ENCODE results near the gene TANK.

TANK gene

DNA sequence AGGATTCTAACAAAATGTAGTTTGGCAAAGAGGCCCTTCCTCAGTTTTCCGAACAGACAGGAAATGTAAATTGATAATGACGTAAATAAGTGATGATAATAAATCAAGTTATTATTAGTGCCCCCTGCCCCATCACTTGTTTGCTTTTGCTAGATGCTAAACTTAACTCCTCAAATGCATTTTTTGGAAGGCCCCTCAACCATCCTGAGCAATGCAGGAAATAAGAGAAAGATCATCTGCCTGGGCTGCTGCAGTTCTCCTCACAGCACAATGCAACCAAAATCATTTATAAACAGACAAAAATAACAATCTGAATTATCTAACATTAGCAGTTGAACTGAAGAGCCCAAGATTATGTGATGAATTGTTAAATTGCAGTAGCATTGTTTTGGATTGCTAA is 85.4 kb downstream of the TANK start:
- no peak overlapping the region for H3K4me3 ChIP-seq (ENCODE audit: low read depth, low read length)
- H3K27me3 ChIP-seq, result no peaks in the 10 kb centered on the region
- H3K4me1 ChIP-seq, result no peaks in the 10 kb centered on the region

GRCh38 chr2:161246281-161246680 is 86.1 kb downstream of the TANK start:
- no peaks in the 10 kb centered on the region for H3K27me3 ChIP-seq
- no peak for DNase-seq
- no peak overlapping the region for H3K4me3 ChIP-seq (ENCODE audit: low read depth, low read length)
- no peaks in the 10 kb centered on the region for H3K36me3 ChIP-seq
- TF ChIP-seq CTCF (IDR thresholded peaks at IDR 0.05; ENCODE audit: low read depth, low read length), result no peak
- no peaks in the 10 kb centered on the region for H3K9me3 ChIP-seq
- no peaks in the 10 kb centered on the region for H3K4me1 ChIP-seq

More for the DNA sequence above, 85.4 kb downstream of the TANK start:
- no peaks in the 10 kb centered on the region for H3K36me3 ChIP-seq
- DNase-seq, result no peak
- no peak for TF ChIP-seq CTCF (IDR thresholded peaks at IDR 0.05; ENCODE audit: low read depth, low read length)
- H3K9me3 ChIP-seq, result no peaks in the 10 kb centered on the region

DNA sequence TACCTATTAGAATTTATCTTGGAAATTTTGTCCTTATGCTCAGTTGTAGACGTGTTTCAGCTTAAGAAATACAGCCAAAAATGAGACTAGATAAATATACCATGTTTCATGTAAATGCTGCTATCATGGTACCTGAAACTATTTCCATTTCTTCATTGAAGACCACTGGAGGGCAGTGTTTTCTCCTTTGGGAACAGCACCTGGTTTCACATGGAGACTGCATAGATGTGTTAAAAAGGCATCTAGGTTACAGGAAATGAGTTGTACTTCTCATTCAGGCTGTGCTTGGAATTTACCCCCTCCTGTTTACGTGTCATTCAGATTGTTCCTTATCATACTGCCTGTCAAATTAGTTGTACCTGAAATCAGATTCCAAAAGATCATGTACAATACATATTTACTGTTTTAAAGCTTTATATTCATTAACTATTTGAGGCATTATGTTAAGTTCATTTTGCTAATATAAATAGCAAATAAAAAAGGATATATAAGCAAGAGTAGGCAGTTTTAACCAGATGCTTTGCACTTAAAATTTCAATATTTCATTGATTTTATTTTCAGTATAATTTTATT is 90.7 kb downstream of the TANK start:
- Histone ChIP-seq H3K4me3 (ENCODE audit: low read depth, low read length) (no peak overlapping the region), H3K4me1 (no peaks in the 10 kb centered on the region), H3K36me3 (no peaks in the 10 kb centered on the region), H3K9me3 (no peaks in the 10 kb centered on the region), H3K27me3 (no peaks in the 10 kb centered on the region)
- no peak for DNase-seq
- TF ChIP-seq CTCF (IDR thresholded peaks at IDR 0.05; ENCODE audit: low read depth, low read length), result peak; percentile 67

DNA sequence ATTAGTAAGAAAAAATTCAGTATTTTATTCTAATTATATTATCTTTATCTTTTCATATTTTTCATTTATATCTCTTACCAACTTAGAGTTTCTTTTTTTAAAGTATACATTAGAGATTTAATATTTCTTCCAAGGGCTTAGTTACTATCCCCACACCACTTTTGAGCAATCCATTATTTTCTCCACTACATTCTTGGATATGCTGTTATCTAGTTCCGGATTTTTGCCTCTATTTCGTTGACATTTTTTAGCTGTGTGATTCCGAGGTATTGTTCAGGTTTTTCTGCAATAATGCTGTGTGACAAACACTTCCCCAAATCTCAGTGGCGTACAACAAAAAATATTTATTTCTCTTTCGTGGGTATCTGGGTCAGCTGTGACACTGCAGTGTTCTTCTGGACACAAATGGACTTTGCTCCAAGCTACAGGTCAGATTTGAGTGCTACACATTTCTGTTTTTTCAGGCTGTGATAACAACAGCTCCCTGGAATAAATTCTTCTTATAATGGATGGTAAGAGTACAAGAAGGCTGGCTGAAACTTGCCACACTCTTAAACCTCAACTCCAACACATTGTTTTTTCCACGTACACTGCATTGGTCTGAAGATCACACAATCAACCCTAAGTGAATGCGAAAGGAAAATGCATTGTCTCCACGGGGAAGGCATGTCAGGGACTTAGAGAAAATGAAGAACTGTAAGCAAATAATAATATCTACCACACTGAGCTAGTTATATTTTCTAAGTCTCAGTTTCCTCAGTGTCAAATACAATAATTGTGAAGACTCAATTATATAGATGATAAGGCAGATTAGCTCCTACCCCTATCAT is 97.1 kb downstream of the TANK start:
- Histone ChIP-seq H3K27me3 (no peaks in the 10 kb centered on the region), H3K4me1 (no peaks in the 10 kb centered on the region), H3K36me3 (no peaks in the 10 kb centered on the region), H3K4me3 (ENCODE audit: low read depth, low read length) (no peak overlapping the region), H3K9me3 (no peaks in the 10 kb centered on the region)
- no peak for TF ChIP-seq CTCF (IDR thresholded peaks at IDR 0.05; ENCODE audit: low read depth, low read length)
- no peak for DNase-seq

DNA sequence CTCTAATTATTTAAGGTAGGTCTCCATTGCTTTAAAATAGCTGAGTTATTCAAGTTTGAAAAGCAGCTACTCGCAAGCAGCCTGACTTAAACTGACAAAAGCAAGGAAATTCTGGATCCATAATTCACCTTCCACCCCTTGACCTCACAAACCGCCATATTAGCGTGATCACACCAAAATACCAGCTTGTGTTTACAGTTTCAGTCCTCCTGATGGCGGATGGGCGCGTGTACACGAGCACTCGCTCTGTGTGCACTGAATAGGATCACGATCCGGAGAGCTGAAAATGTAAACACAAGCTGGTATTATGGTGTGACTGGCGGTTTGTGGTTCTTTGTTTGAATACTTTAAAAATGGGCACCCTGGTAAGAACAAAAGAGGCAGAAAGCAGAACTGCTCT is 105.6 kb downstream of the TANK start:
- Histone ChIP-seq H3K4me1 (no peaks in the 10 kb centered on the region), H3K36me3 (no peaks in the 10 kb centered on the region), H3K9me3 (no peaks in the 10 kb centered on the region), H3K4me3 (ENCODE audit: low read depth, low read length) (no peak overlapping the region), H3K27me3 (peaks cover 9% of the 10 kb centered on the region)
- no peak for TF ChIP-seq CTCF (IDR thresholded peaks at IDR 0.05; ENCODE audit: low read depth, low read length)
- DNase-seq, result no peak

GRCh38 chr2:161269111-161269510 is 108.9 kb downstream of the TANK start:
- DNase-seq, result no peak
- H3K9me3 ChIP-seq, result no peaks in the 10 kb centered on the region
- peaks cover 9% of the 10 kb centered on the region for H3K27me3 ChIP-seq
- H3K4me3 ChIP-seq (ENCODE audit: low read depth, low read length), result no peak overlapping the region
- H3K36me3 ChIP-seq, result no peaks in the 10 kb centered on the region
- H3K4me1 ChIP-seq, result no peaks in the 10 kb centered on the region
- no peak for TF ChIP-seq CTCF (IDR thresholded peaks at IDR 0.05; ENCODE audit: low read depth, low read length)
